Mucosa of gallbladder (tissue), 1 donor: ENCODE results near the gene EPYC. TPM values are rescaled to one million over a fixed set of nuclear protein-coding genes. Genes with fewer than 3 reads are reported as not detected.

ENCODE experiments used
- DNase-seq: peaks from one replicate; pipeline ENCODE4 v3.0.0-alpha.2; 2020; ENCODE audit warnings: low spot score
- total RNA-seq: library from RNA; stranded (reverse); gene quantifications from one replicate; pipeline ENCODE4 v1.2.1, GENCODE V29; 2021
- donor health status: DM: no; HTN: no; CAD: no.

The EPYC gene
- not detected for total RNA-seq

- no peak for DNase-seq
These were observed at the start of gene EPYC for GRCh38 chr12:91004872-91005271. TSS of gene EPYC (minus strand) at chr12:91004972. CDS start at chr12:91002565, 2,407 bp downstream.

- DNase-seq, result peak; percentile 22
These were observed 49.4 kb upstream of the EPYC start for GRCh38 chr12:91053951-91054715.

GRCh38 chr12:91052026-91052425 lies 47.3 kb upstream of the EPYC start:
- no peak for DNase-seq

GRCh38 chr12:91044586-91044985 lies 39.8 kb upstream of the EPYC start:
- DNase-seq, result no peak

- no peak for DNase-seq
These were observed 38.6 kb upstream of the EPYC start for GRCh38 chr12:91043408-91043807.

- no peak for DNase-seq
These were observed 35.5 kb upstream of the EPYC start for GRCh38 chr12:91040096-91040755.

GRCh38 chr12:91037276-91037675 lies 32.5 kb upstream of the EPYC start:
- DNase-seq, result no peak

GRCh38 chr12:91033251-91033650 lies 28.5 kb upstream of the EPYC start:
- no peak for DNase-seq

GRCh38 chr12:91023326-91024004 lies 18.7 kb upstream of the EPYC start:
- DNase-seq, result no peak

GRCh38 chr12:91021076-91021475 lies 16.3 kb upstream of the EPYC start:
- no peak for DNase-seq

GRCh38 chr12:91019455-91019854 lies 14.7 kb upstream of the EPYC start:
- DNase-seq, result no peak

- DNase-seq, result no peak
These were observed 12.9 kb upstream of the EPYC start for GRCh38 chr12:91017511-91018263.

- DNase-seq, result no peak
These were observed 12.3 kb upstream of the EPYC start for GRCh38 chr12:91017043-91017442.

GRCh38 chr12:91009319-91009950 lies 4.7 kb upstream of the EPYC start:
- no peak for DNase-seq

GRCh38 chr12:91007531-91008290 lies 2.9 kb upstream of the EPYC start:
- no peak for DNase-seq

GRCh38 chr12:91003737-91004136 lies 1.0 kb downstream of the EPYC start:
- no peak for DNase-seq

- no peak for DNase-seq
These were observed 3.5 kb downstream of the EPYC start for GRCh38 chr12:91001306-91001705.

GRCh38 chr12:90999966-91000365 lies 4.8 kb downstream of the EPYC start:
- DNase-seq, result no peak

GRCh38 chr12:90999527-90999926 lies 5.2 kb downstream of the EPYC start:
- DNase-seq, result no peak

GRCh38 chr12:90995010-90995409 lies 9.8 kb downstream of the EPYC start:
- DNase-seq, result no peak

- no peak for DNase-seq
These were observed 12.8 kb downstream of the EPYC start for GRCh38 chr12:90991952-90992465.
